Activated T-cell treated with anti-CD3 and anti-CD28 coated beads, Interleukin-2, amount 50 U/mL, for 4 hours (primary cell): ENCODE measurements around the gene IVNS1ABP. TPM values are rescaled to one million over a fixed set of nuclear protein-coding genes. Genes with fewer than 3 reads are reported as not detected.

Experiments used
- total RNA-seq, 3 donors: library from RNA; stranded (reverse); gene quantifications; one replicate each; pipeline ENCODE4 v1.2.1, GENCODE V29; 2021

The IVNS1ABP gene
- total RNA-seq, 3 donors from 2014 or later: 52.8 to 61.2 (median 54.3) TPM

Other genes starting within 250 kb of the IVNS1ABP start
- gene TRMT1L, start 160.3 kb downstream of the IVNS1ABP start, total RNA-seq: 10 to 100 TPM; 13.7 to 16.8 (median 15.3) TPM
- gene SWT1, start 160.1 kb downstream of the IVNS1ABP start, total RNA-seq: 1 to 10 TPM in 2 of 3 donors, under 1 TPM in 1; 0.66 to 1.7 (median 1.0) TPM